ENCODE results near the gene PLS1.
"Not testable (repeated sequence)": the region's sequence is repeated elsewhere in the genome, so short reads cannot be mapped to it uniquely, and the experiment has no call there.

The PLS1 gene

DNA sequence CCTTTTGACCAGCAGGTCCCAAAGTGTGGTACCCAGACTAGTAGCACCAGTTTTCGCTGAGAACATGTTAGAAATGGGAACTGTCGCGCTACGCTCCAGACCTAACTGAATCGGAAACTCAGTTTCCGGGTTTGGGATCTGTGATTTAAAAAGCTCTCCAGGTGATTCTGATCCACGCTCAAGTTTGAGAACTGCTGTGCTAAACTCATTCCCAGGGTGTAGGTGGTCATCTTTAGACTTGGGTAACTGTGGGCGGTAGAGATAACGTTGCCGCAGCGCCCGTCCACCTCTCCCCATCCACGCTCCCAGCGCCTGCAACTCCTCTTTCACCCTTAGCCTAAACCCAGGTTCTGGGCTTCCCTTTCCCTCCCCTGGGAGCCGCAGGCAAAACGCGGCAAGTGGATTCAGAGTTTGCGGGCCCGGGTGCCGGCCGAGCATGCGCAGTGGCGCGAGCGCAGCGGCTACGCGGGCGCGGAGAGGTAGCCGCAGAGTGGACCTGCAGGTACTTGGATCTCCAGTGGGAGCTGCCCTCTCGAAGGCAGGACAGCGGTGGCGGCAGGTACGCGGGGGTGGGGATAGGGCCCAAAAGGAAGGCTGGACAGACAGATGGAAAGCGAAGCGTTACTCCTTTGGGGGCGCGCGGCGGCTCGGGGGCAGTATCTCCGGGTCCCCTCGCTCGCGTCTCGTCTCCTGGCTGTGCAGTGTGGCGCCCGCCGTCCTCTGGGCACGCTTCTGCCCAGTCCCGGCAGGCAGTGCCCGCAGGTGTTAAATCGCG lies at the start of gene PLS1:
TSS of gene PLS1 (plus strand) at position 443 of the 775 bp plus-strand sequence. CDS start 67,845 bp downstream, outside the sequence.
- peak; percentile 48 for DNase-seq

GRCh38 chr3:142549986-142550385 lies 46.2 kb upstream of the PLS1 start:
- DNase-seq: no peak

DNA sequence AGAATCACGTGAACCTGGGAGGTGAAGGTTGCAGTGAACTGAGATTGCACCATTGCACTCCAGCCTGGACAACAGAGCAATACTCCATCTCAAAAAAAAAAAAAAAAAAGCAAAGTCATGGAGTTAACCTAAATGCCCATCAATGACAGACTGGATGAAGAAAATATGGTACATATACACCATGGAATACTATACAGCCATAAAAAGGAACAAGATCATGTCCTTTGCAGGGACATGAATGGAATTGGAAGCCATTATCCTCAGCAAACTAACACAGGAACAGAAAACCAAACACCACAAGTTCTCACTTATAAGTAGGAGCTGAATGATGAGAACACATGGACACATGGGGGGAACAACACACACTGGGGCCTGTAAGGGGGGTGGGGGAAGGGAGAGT lies 43.6 kb upstream of the PLS1 start:
- not testable (repeated sequence) for DNase-seq

- no peak for DNase-seq
Observed at GRCh38 chr3:142553741-142554140, 42.5 kb upstream of the PLS1 start.

GRCh38 chr3:142560118-142560517 lies 36.1 kb upstream of the PLS1 start:
- DNase-seq: no peak

- DNase-seq: no peak
Observed at GRCh38 chr3:142563496-142563997, 32.6 kb upstream of the PLS1 start.

DNA sequence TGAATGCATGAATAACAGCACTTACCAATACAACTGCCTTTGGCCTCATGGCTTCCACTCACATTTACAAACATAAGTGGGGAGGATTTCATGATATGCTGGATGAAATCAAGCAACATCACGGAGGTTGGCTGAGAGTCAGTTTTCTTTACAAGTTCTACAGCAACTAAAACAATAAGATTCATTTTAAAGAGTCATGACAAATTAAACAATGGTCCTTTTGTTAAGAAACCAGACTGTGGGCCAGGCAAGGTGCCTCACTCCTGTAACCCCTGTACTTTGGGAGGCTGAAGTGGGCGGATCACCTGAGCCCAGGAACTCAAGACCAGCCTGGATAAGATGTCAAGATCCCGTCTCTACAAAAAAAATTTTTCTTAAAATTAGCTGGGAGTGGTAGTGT lies 30.1 kb upstream of the PLS1 start:
- no peak for DNase-seq

- DNase-seq: no peak
Observed at GRCh38 chr3:142568393-142569017, 27.7 kb upstream of the PLS1 start.

DNA sequence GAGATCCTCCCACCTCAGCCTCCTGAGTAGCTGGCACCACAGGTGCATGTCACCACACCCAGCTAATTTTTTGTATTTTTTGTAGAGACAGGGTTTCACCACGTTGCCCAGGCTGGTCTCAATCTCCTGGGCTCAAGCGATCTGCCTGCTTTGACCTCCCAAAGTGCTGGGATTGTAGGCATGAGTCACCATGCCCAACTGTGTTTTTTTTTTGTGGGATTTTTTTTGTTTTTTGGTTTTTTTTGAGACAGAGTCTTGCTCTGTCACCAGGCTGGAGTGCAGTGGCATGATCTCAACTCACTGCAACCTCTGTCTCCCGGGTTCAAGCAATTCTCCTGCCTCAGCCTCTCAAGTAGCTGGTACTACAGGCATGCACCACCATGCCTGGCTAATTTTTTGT lies 26.8 kb upstream of the PLS1 start:
- not testable (repeated sequence) for DNase-seq

GRCh38 chr3:142574223-142574622 lies 22.0 kb upstream of the PLS1 start:
- DNase-seq: not testable (repeated sequence)

GRCh38 chr3:142574665-142575064 lies 21.5 kb upstream of the PLS1 start:
- DNase-seq: no peak

- no peak for DNase-seq
Observed at GRCh38 chr3:142576792-142577191, 19.4 kb upstream of the PLS1 start.

- no peak for DNase-seq
Observed at GRCh38 chr3:142577696-142578328, 18.4 kb upstream of the PLS1 start.

DNA sequence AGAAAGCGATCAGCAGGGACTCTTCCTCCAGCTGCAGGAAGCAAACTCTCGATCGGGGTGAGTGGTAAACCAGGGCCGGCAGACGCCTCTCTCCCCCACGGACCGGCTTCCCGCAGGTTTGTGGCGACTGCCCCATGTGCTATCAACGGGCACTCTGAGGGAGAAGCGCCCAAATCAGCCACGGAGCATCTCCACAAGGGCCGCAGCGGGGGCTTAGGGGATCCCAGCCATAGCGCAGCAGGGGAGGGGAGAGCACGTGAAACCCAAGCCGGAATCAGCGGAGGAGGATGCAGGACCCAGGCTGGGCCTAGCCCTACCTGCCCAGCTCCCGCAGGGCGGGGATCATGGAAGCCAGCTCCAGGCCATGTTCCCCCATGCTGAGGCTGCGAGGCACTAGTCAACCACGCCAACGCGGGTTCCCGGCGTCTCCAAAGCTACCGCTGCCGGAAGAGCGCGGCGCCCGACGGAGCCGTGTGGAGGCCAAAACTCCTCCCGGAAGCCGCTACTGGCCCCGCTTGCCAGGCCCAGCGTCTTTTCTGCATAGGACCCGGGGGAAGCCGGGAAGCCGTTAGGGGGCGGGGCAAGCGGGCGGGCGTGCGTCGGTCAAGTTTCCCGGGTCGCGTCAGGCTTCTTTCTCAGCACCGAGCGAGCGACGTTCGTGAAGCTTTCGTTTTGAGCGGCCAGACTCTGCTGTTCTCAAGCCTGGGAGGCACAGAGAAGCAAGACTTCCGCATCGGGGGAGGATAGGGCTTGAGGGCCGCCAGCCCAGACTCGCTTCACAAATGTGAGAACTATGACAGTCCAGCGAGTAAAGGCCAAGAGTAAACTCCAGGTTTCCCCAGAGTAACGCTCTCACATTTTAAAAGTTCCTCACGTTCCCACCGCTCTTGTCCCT lies 17.6 kb upstream of the PLS1 start, which contains the start of gene ATR:
TSS of gene ATR (minus strand) at position 405 of the 895 bp plus-strand sequence. CDS start at position 376, 29 bp downstream.
- peak; percentile 92 for DNase-seq

- DNase-seq: no peak
Observed at GRCh38 chr3:142580061-142580423, 16.2 kb upstream of the PLS1 start.

DNA sequence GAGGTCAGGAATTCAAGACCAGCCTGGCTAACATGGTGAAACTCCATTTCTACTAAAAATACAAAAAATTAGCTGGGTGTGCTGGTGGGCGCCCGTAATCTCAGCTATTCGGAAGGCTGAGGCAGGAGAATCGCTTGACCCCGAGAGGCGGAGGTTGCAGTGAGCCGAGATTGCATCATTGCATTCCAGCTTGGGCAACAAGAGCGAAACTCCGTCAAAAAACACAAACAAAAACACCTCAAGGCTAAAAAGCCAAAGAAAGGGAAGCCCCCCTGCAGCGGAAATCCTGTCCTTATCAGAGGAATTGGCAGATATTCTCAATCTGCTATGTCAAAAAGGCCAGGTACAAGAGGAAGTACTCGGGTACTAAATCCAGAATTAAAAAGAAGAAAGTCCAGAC lies 15.1 kb upstream of the PLS1 start:
- not testable (repeated sequence) for DNase-seq

DNA sequence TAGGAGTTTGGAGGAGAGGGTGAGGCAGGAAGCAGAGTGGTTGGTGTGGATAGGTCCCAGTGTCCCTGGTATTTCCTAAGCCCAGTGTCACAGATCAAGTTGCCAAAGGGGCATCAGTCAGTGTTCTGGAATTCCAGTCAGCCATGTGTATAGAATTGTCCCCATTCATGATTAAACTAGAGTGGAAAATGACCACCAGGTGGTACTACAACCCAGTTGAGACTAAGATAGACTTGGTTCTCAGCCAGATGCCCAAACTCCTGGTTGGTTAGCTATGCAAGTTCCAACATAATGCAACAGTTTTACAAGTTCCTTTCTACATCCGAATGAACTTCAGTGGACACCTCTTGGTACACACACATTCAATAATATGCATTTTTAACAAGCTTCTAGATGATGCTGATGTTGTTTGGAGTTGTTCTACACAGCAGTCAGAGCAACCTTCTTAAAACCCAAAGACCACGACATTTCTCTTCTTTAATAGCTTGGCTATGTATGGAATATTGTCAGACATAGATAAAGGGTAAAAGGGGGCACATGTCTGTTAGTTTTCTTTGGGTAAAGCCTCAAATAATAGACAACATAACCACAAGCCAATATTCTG lies 9.3 kb upstream of the PLS1 start:
- DNase-seq: no peak

DNA sequence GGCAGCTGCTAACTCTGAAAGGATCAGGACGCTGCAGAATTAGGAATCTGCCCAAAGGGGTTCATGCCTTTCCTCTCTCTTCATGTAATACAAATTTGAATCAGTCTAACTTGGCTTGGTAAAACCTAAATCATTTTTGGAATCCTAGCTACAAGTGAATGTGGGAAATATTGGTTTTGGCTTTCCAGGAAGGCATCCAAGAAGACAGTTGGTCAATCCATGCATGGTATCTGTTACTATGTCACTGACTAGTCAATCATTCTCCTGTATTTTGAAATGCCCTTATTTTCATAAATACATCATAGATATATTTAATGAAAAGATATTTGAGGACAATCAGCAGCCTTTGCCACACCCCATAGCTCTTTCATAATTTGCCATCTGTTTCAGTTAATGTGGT lies 7.5 kb upstream of the PLS1 start:
- no peak for DNase-seq

- DNase-seq: not testable (repeated sequence)
Observed at GRCh38 chr3:142592268-142592667, 3.9 kb upstream of the PLS1 start.

GRCh38 chr3:142595141-142595540 lies 1.1 kb upstream of the PLS1 start:
- no peak for DNase-seq

GRCh38 chr3:142595581-142595950 lies 627 bp upstream of the PLS1 start:
- no peak for DNase-seq

DNA sequence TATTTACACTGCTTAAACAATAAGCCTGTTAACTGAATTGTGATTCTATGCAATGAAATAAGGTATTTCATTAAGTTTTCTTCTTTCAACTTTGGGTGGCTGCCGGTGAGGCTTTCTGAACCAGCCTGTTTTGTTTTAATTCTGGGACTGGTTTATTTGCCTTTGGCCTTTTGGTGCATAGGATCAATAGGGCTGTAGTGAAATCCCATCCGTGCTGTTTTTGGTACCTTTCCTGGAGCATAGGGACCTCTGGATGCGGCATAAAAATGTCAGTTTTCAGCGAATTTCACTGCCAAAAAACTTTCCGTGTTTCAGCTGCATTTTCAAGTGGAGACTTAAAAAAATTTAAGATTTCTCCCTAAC lies 514 bp downstream of the PLS1 start:
- DNase-seq: no peak

Data from GOT3 (cell line).